Esophagus squamous epithelium (tissue), 4 donors: Measurements from ENCODE around the gene ENOX2.

Experiments used
- POLR2A ChIP-seq, 4 donors: fragments of 450-650 bp; IDR thresholded peaks; one replicate each; pipeline ENCODE4 v1.6.1; 2017; ENCODE audit warnings: antibody characterized with exemption in 4 of 4, mild to moderate bottlenecking in 4 of 4, moderate library complexity in 3 of 4
- TF ChIP-seq, protein P1 (sequence below), 6 experiments: fragments of 450-650 bp in 4 of 6; fragments of 200-600 bp in 2 of 6; sonication (generic) in 2 of 6; IDR thresholded peaks; one replicate each; pipeline ENCODE4 v1.5.1; 2016 to 2019; ENCODE audit warnings: antibody characterized with exemption in 6 of 6, mild to moderate bottlenecking in 4 of 6, moderate library complexity in 4 of 6

DNA sequence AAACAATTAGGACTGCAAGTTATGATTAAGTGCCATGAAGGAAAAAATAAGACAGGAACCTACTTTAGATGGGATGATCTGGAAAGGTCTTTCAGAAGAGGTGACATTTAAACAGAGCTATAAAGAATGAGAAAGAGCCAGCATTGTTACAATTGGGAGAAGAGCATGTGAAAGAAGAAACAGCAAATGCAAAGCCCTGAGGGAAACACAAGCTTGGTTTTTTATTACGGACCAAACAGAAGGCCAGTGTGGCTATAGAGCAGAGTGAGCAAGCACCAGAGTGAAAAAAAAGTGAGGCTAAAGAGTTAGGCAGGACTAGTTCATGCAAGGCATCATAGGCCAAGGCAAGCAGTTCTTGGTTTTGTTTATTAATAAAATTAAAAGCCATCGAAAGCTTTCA lies 325.6 kb downstream of the ENOX2 start:
- no peak for TF ChIP-seq POLR2A (IDR thresholded peaks at IDR 0.05)
- TF ChIP-seq, protein P1, sequence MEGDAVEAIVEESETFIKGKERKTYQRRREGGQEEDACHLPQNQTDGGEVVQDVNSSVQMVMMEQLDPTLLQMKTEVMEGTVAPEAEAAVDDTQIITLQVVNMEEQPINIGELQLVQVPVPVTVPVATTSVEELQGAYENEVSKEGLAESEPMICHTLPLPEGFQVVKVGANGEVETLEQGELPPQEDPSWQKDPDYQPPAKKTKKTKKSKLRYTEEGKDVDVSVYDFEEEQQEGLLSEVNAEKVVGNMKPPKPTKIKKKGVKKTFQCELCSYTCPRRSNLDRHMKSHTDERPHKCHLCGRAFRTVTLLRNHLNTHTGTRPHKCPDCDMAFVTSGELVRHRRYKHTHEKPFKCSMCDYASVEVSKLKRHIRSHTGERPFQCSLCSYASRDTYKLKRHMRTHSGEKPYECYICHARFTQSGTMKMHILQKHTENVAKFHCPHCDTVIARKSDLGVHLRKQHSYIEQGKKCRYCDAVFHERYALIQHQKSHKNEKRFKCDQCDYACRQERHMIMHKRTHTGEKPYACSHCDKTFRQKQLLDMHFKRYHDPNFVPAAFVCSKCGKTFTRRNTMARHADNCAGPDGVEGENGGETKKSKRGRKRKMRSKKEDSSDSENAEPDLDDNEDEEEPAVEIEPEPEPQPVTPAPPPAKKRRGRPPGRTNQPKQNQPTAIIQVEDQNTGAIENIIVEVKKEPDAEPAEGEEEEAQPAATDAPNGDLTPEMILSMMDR (IDR thresholded peaks at IDR 0.05), result no peak
